WTC11 (cell line): ENCODE data around the gene EPHX1. TPM values are rescaled to one million over a fixed set of nuclear protein-coding genes. Genes with fewer than 3 reads are reported as not detected.

ENCODE experiments used
- ATAC-seq: fragments of 200-7000 bp; cut with Tn5 transposase; 2 replicates; pipeline ENCODE4 v1.10.0; 2021; ENCODE audit warnings: mild to moderate bottlenecking, moderate library complexity
- CTCF ChIA-PET: fragments of 300-600 bp; sonication (Branson Sonifier 250); formaldehyde crosslinking; loops from one replicate; lab custom pipeline; 2021; ENCODE audit warnings: antibody characterized with exemption; lab: Charles Lee
- POLR2A ChIA-PET: fragments of 350-600 bp; sonication (Branson Sonifier 250); formaldehyde crosslinking; loops from one replicate; lab custom pipeline; 2021; ENCODE audit warnings: antibody characterized with exemption; lab: Charles Lee
- DNase-seq: peaks from one replicate; pipeline ENCODE4 v3.0.0; 2021; ENCODE audit warnings: low spot score
- H3K27ac Mint-ChIP-seq: 2 replicates; pipeline ENCODE4 v1.8.0; 2021; ENCODE audit warnings: mixed read lengths
- H3K27me3 Mint-ChIP-seq: 2 replicates; pipeline ENCODE4 v1.8.0; 2021; ENCODE audit warnings: low read depth, mild to moderate bottlenecking, moderate library complexity, mixed read lengths
- H3K36me3 Mint-ChIP-seq: 2 replicates; pipeline ENCODE4 v1.8.0; 2021; ENCODE audit warnings: mixed read lengths
- H3K4me1 Mint-ChIP-seq: 2 replicates; pipeline ENCODE4 v1.8.0; 2022; ENCODE audit warnings: mixed read lengths
- H3K4me3 Mint-ChIP-seq: 2 replicates; pipeline ENCODE4 v1.8.0; 2021; ENCODE audit warnings: mild to moderate bottlenecking, moderate library complexity, mixed read lengths
- H3K9me3 Mint-ChIP-seq: 2 replicates; pipeline ENCODE4 v1.8.0; 2021; ENCODE audit warnings: mixed read lengths
- AR ChIP-seq: fragments of 250-450 bp; sonication (Bioruptor Pico); IDR thresholded peaks from 2 replicates; pipeline ENCODE4 v1.9.0; 2021; ENCODE audit warnings: mild to moderate bottlenecking
- CREB1 ChIP-seq: sonication (generic); formaldehyde crosslinking; IDR thresholded peaks from 2 replicates; pipeline ENCODE4 v1.8.0; 2023; ENCODE audit warnings: mild to moderate bottlenecking, missing genetic modification reagents
- FOXJ3 ChIP-seq: sonication (generic); formaldehyde crosslinking; IDR thresholded peaks from 2 replicates; pipeline ENCODE4 v1.9.0; 2021; ENCODE audit warnings: missing genetic modification reagents, mild to moderate bottlenecking, borderline replicate concordance
- FOXP1 ChIP-seq: sonication (generic); formaldehyde crosslinking; IDR thresholded peaks from 2 replicates; pipeline ENCODE4 v1.8.0; 2022; ENCODE audit warnings: missing genetic modification reagents, mild to moderate bottlenecking, moderate library complexity, borderline replicate concordance
- FOXP4 ChIP-seq: sonication (generic); formaldehyde crosslinking; IDR thresholded peaks from 2 replicates; pipeline ENCODE4 v1.8.0; 2022; ENCODE audit warnings: mild to moderate bottlenecking, missing genetic modification reagents
- HMGA2 ChIP-seq: fragments of 250-450 bp; sonication (Bioruptor Pico); IDR thresholded peaks from 2 replicates; pipeline ENCODE4 v1.4.0; 2021; ENCODE audit warnings: mild to moderate bottlenecking, moderate library complexity
- MYBL2 ChIP-seq: sonication (generic); formaldehyde crosslinking; IDR thresholded peaks from 2 replicates; pipeline ENCODE4 v1.8.1; 2023; ENCODE audit warnings: mild to moderate bottlenecking, moderate library complexity, missing genetic modification reagents
- OVOL2 ChIP-seq: fragments of 250-450 bp; sonication (Bioruptor Pico); IDR thresholded peaks from 2 replicates; pipeline ENCODE4 v1.9.0; 2021; ENCODE audit warnings: mild to moderate bottlenecking, borderline replicate concordance
- PRRX2 ChIP-seq: fragments of 250-450 bp; sonication (Bioruptor Pico); IDR thresholded peaks from 2 replicates; pipeline ENCODE4 v1.8.0; 2021; ENCODE audit warnings: mild to moderate bottlenecking
- SP1 ChIP-seq: sonication (generic); formaldehyde crosslinking; conservative IDR thresholded peaks from 2 replicates; pipeline ENCODE4 v1.8.1; 2022; ENCODE audit warnings: missing genetic modification reagents
- STAT6 ChIP-seq: sonication (generic); formaldehyde crosslinking; conservative IDR thresholded peaks from 2 replicates; pipeline ENCODE4 v1.8.1; 2023; ENCODE audit warnings: mild to moderate bottlenecking, low read depth, missing genetic modification reagents, moderate library complexity
- ZMAT4 ChIP-seq: fragments of 250-450 bp; sonication (Bioruptor Pico); IDR thresholded peaks from 2 replicates; pipeline ENCODE4 v1.9.0; 2021; ENCODE audit warnings: mild to moderate bottlenecking
- total RNA-seq: library from RNA; stranded (reverse); gene quantifications from 3 replicates; pipeline ENCODE4 v1.2.3, GENCODE V29; 2021
- TF ChIP-seq, protein P1 (sequence below): sonication (generic); formaldehyde crosslinking; IDR thresholded peaks from 2 replicates; pipeline ENCODE4 v1.8.0; 2022; ENCODE audit warnings: mild to moderate bottlenecking, missing genetic modification reagents
- TF ChIP-seq, protein P2 (sequence below): sonication (generic); formaldehyde crosslinking; IDR thresholded peaks from 2 replicates; pipeline ENCODE4 v1.8.0; 2022; ENCODE audit warnings: missing genetic modification reagents

Gene EPHX1
- total RNA-seq, 1 experiment from 2014 or later = 60.9 TPM

DNA sequence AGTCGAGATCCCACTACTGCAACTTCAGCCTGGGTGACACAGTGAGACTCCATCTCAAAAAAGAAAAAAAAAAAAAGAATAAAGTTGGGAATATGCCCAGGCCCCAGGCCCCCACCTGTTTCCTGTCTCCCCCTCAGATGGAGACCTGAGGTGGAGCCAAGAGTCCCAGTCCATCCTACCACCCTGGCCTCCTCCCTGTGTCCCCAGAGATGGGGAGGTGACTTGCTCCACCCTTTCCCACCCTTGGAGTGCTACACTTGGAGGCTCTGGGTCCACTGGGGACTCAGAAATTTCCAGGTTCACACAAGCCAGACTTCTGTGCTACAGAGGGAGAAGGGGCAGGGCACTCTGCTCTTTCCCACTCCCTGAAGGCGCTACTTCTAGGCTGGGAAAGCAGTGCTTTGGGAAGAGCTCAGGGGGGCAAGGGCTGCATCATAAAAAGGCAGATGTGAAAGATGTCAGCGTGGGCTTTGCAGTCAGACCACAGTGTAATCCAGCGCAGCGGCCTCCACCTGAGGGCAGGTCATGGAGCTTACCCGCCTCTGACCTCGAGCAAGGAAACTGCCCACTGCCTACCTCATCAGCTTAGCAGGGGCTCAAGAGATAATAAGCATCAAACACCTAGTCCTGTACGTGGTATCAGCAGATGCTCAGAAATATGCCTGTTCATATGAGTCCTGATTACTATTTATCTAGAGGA, 58.9 kb downstream of the EPHX1 start (continued):
- no peak for TF ChIP-seq FOXJ3 (CRISPR knock-in tag)

DNA sequence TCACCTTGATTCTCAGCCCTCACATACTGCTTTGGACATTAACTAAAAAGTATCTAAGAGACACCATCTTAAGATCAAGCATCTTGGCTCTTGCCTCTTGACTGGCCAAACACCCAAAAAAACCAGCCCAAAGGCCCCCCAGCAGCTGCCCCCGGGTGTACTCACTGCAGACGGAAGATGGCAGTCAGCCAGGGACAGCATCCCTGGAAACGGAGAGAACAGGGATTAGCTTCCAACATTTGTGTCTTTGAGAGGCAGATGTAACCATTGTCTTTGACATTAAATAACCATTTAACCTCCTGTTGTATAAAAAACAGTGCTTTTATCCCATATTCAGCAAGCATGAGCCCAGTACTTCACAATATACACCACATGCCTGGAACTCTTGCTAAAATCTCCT, 61.0 kb downstream of the EPHX1 start:
- TF ChIP-seq HMGA2 (CRISPR knock-in tag) = no peak
- TF ChIP-seq, protein P1, sequence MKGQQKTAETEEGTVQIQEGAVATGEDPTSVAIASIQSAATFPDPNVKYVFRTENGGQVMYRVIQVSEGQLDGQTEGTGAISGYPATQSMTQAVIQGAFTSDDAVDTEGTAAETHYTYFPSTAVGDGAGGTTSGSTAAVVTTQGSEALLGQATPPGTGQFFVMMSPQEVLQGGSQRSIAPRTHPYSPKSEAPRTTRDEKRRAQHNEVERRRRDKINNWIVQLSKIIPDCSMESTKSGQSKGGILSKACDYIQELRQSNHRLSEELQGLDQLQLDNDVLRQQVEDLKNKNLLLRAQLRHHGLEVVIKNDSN (CRISPR knock-in tag) = no peak
- no peaks in the 10 kb centered on the region for H3K9me3 Mint-ChIP-seq
- DNase-seq (no peak), ATAC-seq (no peak)
- peaks cover 19% of the 10 kb centered on the region for H3K4me1 Mint-ChIP-seq
- CTCF ChIA-PET = interaction anchor here (0.9 to 1.8 kb wide), 5 partner anchors 10 to 92 kb away, joined by 3 to 8 read pairs (median 4); partner anchors contain the start of gene TMEM63A
- POLR2A ChIA-PET = no interaction called here
- H3K4me3 Mint-ChIP-seq = no peak overlapping the region
- H3K27ac Mint-ChIP-seq = 0 out of 2 replicates have a peak overlapping the region, but pooled peaks have one; percentile 38
- no peaks in the 10 kb centered on the region for H3K27me3 Mint-ChIP-seq
- H3K36me3 Mint-ChIP-seq = peaks cover 66% of the 10 kb centered on the region

DNA sequence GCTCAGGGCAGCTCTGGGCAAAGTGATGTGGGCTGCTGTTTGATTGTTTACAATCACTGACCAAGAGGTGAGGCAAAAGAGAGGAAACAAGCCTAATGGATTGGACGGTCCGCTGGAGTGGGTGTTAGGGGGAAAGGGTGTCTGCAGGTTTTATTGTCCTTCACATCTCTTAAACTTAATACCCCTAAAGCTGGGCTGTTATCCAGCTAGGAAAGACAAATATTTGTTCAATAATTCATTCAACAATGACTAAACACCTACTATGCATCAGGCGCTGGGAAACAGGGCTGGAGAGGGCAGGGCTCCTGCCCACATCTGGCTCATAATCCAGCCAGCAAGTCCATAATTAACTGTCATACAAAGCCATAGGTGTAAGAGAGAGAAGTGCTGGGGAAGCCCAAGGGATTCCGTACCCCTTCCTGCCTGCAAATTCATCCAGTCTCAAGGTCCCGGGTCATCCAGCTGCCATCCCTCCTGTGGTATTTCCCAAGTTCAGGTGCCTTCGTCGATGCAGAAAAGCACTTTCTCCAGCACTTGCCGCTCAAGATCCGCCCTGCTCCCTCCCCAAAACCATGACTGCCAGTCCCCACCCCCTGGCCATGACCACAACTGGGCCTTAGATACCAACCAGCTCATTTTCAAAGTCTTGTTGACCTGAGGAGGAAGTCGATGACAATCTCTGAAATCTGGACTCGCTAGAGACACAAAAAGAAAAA, 61.6 kb downstream of the EPHX1 start:
- no peaks in the 10 kb centered on the region for H3K9me3 Mint-ChIP-seq
- peaks cover 24% of the 10 kb centered on the region for H3K4me1 Mint-ChIP-seq
- peaks cover 64% of the 10 kb centered on the region for H3K36me3 Mint-ChIP-seq
- ChIA-PET POLR2A (interaction anchor here (0.7 kb wide), 1 partner anchor 326 kb away, joined by 4 read pairs; no protein-coding TSS in a partner anchor), CTCF (interaction anchor here (0.7 to 1.8 kb wide), 6 partner anchors 9 to 923 kb away, joined by 3 to 8 read pairs (median 4); partner anchors contain the start of gene TMEM63A)
- ATAC-seq = no peak
- DNase-seq = no peak
- no peaks in the 10 kb centered on the region for H3K27me3 Mint-ChIP-seq
- no peak overlapping the region for H3K4me3 Mint-ChIP-seq
- H3K27ac Mint-ChIP-seq = peak overlapping the region; percentile 38; the same call in 1 of the 2 replicates
- TF ChIP-seq STAT6 = no peak

DNA sequence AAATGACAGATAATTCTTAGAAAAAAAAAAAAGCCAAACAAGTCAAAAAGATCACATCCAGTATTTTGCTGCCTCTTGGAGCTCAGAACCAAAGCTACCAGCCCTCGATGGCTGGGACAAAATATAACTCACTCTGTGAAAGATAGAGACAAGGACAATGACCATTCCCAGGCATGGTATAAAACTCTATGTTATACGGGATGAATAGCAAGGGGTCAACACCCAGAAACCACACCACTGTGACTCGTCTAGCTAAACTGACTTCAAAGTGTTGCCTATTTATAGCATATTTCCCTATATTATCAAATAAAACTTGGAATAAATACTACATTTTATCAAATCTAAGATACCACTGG, 62.1 kb downstream of the EPHX1 start:
- no peak for ATAC-seq
- CTCF ChIA-PET = interaction anchor here (0.7 to 1.8 kb wide), 5 partner anchors 9 to 922 kb away, joined by 3 to 8 read pairs (median 3); no protein-coding TSS in a partner anchor
- TF ChIP-seq ZMAT4 (CRISPR knock-in tag) (no peak), PRRX2 (no peak), CREB1 (no peak), MYBL2 (no peak), SP1 (no peak), FOXP1 (CRISPR knock-in tag) (no peak), FOXP4 (no peak), OVOL2 (CRISPR knock-in tag) (no peak), AR (CRISPR knock-in tag) (no peak)
- TF ChIP-seq, protein P2, sequence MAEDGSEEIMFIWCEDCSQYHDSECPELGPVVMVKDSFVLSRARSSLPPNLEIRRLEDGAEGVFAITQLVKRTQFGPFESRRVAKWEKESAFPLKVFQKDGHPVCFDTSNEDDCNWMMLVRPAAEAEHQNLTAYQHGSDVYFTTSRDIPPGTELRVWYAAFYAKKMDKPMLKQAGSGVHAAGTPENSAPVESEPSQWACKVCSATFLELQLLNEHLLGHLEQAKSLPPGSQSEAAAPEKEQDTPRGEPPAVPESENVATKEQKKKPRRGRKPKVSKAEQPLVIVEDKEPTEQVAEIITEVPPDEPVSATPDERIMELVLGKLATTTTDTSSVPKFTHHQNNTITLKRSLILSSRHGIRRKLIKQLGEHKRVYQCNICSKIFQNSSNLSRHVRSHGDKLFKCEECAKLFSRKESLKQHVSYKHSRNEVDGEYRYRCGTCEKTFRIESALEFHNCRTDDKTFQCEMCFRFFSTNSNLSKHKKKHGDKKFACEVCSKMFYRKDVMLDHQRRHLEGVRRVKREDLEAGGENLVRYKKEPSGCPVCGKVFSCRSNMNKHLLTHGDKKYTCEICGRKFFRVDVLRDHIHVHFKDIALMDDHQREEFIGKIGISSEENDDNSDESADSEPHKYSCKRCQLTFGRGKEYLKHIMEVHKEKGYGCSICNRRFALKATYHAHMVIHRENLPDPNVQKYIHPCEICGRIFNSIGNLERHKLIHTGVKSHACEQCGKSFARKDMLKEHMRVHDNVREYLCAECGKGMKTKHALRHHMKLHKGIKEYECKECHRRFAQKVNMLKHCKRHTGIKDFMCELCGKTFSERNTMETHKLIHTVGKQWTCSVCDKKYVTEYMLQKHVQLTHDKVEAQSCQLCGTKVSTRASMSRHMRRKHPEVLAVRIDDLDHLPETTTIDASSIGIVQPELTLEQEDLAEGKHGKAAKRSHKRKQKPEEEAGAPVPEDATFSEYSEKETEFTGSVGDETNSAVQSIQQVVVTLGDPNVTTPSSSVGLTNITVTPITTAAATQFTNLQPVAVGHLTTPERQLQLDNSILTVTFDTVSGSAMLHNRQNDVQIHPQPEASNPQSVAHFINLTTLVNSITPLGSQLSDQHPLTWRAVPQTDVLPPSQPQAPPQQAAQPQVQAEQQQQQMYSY (CRISPR knock-in tag) = no peak

More for the DNA sequence above, 62.1 kb downstream of the EPHX1 start:
- Mint-ChIP-seq H3K4me1 (peaks cover 26% of the 10 kb centered on the region), H3K36me3 (peaks cover 63% of the 10 kb centered on the region), H3K4me3 (no peak overlapping the region), H3K9me3 (no peaks in the 10 kb centered on the region), H3K27me3 (no peaks in the 10 kb centered on the region), H3K27ac (no peak overlapping the region)
- POLR2A ChIA-PET = interaction anchor here (0.7 kb wide), 1 partner anchor 326 kb away, joined by 4 read pairs; no protein-coding TSS in a partner anchor
- no peak for DNase-seq
